HG02938 (cell line): ENCODE measurements around the gene ANXA6.

Experiments
- ATAC-seq: cut with Tn5 transposase; IDR thresholded peaks from one replicate; pipeline ENCODE4 v1.9.1; 2021; ENCODE audit warnings: mild to moderate bottlenecking, moderate library complexity; ENCODE audit not compliant: unreplicated experiment

Gene ANXA6

GRCh38 chr5:151084363-151084762 lies 73.2 kb downstream of the ANXA6 start:
- ATAC-seq: no peak

DNA sequence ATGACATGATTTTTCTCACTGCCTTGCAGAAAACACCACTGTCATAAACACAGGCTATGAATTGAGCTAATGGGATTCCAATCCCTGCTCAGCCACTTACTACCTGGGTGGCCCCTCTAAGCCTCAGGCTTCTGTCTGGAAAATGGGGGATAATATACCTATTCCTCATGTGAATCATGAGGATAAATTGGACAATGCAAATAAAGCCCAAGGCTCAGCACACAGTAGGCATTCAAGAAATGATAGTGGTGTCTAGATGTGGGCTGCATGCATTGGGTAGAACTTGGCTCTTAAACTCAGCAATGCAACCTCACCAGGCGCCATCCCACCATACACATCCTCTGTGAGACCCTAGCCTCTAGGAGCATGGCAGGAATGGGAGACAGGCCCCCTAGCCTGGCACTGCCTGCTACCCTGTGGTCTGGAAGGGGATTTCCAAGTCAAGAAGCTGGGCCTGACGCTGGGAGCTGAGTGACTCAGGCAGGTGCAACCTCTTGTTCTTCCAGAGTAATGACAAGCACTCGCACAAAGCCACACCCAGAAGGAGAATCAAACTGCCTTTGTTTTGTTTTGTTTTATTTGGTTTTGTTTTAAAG lies 74.4 kb downstream of the ANXA6 start:
- ATAC-seq: no peak

- no peak for ATAC-seq
Measured at GRCh38 chr5:151082282-151082902, 75.2 kb downstream of the ANXA6 start.

DNA sequence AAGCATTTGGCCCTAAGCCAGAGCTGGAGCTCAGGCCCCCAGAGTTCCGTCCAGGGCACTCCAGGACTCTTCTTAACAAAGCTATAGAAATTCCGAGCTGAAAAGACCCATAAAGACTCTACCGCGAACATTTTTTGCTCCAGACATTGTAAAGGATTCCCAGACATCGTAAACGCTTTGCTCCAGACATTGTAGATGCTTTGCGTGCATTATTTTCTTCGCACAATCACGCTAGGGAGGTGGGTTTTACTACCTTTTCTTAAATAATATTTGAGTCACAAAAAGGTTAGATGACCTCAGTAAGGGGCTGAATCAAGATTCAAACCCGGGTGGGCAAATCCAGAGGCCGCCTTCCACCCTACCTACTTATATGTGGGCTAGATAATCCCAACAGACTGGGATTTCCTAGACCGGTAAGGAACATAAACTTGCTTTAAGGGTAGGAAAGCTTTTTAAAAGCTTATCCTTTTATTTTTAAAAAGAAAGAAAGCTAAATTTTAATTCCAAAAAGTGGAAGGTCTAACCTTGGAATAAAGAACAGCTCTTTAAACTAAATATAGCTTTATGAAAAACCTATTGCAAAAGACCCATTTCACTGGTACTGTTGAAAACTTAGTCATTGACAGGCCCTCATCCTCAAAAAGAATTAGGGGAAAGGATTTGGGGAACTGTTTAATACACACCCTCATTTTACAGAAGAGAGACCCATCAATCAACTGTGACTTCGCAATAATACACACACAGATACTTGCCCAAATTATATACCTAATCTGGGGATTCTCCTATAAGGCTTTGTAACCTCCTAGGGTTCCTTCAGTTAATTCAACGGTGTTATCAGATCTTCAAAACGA lies 75.9 kb downstream of the ANXA6 start:
- no peak for ATAC-seq

GRCh38 chr5:151080613-151081430 lies 76.8 kb downstream of the ANXA6 start, which contains the start of gene TNIP1:
Gene TNIP1 (minus strand): TSS chr5:151081034. CDS start chr5:151065095, 15,939 bp downstream.
- ATAC-seq: peak; percentile 66

GRCh38 chr5:151079838-151080612 lies 77.6 kb downstream of the ANXA6 start:
- no peak for ATAC-seq

DNA sequence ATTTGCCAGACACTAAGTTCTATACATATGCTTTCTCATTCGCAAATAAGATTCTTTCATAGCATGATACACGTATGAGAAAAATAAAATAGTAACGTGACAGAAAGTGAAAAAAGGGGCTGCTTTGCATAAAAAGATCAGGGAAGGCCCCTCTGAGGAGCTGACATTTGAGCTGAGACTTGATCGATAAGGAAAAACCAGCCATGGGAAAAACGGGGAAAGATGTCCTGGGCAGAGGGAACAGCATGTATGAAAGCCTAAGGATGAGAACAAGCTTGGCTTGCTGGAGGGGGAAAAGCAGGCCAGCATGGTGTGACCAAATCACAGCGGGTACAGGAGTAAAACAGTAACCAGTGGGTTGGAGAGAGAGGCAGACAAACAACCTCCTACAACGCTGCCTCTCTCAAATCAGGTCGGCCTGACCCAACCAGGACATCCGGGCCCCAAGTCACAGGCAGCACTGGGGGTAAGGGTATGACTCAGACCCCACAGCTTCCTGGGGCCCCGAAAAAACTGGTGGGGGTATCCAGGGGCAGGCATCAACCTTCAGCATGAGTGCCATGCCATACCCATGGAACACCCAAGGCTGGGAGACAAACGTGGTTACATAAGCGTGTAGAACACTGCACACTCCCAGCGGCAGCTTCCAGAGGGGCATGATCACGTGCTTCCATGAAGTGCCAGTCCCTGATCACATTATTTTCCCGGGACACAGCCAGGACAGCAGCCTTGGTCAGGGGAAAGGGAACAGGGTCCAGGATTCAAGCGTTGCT lies 78.9 kb downstream of the ANXA6 start:
- peak; percentile 45 for ATAC-seq

GRCh38 chr5:151077967-151078366 lies 79.6 kb downstream of the ANXA6 start:
- ATAC-seq: no peak

GRCh38 chr5:151077419-151077818 lies 80.2 kb downstream of the ANXA6 start:
- ATAC-seq: no peak

DNA sequence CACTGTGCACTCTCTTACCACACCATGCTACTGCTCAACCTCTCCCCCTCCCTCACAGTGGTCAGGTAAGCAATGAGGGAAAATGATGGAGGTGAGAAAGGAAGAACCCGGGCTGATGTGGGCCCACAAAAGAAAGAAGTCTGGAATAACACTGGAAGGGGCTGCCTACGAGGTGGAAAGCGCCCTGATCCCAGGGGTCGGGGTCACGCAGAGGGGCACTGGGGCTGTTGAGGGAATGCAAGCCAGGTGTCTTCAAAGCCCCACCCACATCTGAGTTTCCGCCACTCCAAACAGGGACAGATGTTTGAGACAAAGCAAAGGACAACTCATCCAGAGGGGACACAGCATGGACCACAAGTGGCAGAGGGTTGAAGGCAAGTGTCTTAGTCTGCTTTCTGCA lies 81.0 kb downstream of the ANXA6 start:
- no peak for ATAC-seq

- no peak for ATAC-seq
Measured at GRCh38 chr5:151075698-151076331, 81.8 kb downstream of the ANXA6 start.

GRCh38 chr5:151074557-151074956 lies 83.0 kb downstream of the ANXA6 start:
- ATAC-seq: no peak

DNA sequence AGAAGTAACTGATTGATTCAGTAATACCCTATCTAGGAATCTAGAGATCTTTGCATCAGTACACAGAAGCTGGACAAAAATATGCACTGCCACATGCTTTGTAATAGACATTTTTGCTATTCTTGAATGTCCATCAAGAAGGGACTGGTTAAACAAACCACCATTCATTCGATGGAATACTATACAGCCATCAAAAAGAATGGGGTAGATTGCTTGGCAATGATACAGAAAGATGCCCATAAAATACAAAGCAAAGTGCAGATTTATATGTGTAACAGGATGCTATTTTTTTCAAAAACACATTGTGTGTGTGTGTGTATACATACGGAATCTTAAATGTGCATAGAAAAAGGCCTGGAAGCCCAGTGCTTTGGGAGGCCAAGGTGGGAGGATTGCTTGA lies 84.3 kb downstream of the ANXA6 start:
- ATAC-seq: no peak

DNA sequence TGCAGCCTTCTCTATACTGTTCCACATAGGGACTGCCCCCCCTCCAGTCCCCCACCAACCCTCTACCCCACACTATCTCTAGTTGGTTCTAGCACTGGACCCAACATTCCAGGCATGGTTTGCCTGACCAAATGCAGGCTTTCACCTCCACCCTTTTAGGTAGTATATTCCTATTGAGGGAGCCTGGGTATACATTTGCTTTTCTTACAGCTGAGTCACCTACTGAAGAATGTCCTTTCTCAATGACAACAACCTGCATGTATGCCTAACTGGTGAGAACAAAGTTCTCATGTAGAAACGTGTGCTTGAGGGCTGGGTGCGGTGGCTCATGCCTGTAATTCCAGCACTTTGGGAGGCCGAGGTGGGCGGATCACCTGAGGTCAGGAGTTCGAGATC lies 85.0 kb downstream of the ANXA6 start:
- ATAC-seq: no peak

DNA sequence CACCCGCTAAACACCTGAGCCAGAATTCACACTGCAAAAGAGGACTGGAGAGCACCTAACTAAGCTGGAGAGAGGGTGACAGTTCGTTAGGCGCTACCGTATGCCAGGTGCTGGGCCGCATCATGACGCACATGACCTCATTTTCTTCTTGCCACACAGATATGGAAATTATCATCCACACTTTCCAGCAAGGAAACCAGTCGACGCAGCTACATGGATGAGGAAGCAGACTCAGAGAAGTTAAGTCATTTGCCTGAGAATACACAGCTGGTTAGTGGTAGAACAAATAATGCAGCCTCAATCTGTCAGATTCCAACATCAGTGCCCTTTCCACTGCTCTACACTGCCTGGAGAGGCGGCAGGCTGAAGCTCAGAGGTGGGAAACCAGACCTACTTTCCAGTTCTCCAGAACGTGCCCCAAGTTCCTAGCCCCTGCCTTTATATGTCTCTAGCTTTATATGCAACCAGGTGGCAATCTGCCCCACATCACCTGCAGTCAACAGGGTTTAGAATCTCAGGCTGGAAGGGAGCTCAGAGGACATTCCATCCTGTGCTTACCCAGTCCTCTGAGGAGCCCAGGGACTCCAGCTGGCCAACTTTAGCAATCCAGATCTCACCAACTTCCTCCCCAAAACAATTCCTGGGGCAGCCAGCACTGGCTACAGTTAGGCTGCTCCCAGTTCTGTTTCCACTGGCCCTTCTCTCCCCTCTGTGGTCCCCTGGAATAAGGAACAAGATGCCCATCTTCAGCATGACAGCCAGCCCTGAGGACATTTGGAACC lies 85.5 kb downstream of the ANXA6 start:
- ATAC-seq: no peak

GRCh38 chr5:151071021-151071420 lies 86.6 kb downstream of the ANXA6 start:
- no peak for ATAC-seq

- no peak for ATAC-seq
Measured at GRCh38 chr5:151070449-151070848, 87.1 kb downstream of the ANXA6 start.

- peak; percentile 69 for ATAC-seq
Measured at GRCh38 chr5:151068433-151069197, 89.0 kb downstream of the ANXA6 start.
